Measurements from ENCODE around the gene LIMK2. TPM values are rescaled to one million over a fixed set of nuclear protein-coding genes. Genes with fewer than 3 reads are reported as not detected.
"Not testable (repeated sequence)": the region's sequence is repeated elsewhere in the genome, so short reads cannot be mapped to it uniquely, and the experiment has no call there.

Gene LIMK2
- polyA plus RNA-seq, 1 donor from 2014 or later, result 44.2 TPM

- H3K27ac ChIP-seq (ENCODE audit: low read length); H3K4me3 ChIP-seq (ENCODE audit: low read length); H3F3A ChIP-seq (ENCODE audit: insufficient read depth, low read length, poor library complexity, severe bottlenecking); H3K36me3 ChIP-seq (ENCODE audit: insufficient read depth, low read length); H3K27me3 ChIP-seq (ENCODE audit: insufficient read depth, low read depth, low read length); H3K4me2 ChIP-seq (ENCODE audit: low read length); H4K20me1 ChIP-seq (ENCODE audit: insufficient read depth); H2AFZ ChIP-seq (ENCODE audit: low read depth, low read length); H3K9ac ChIP-seq (ENCODE audit: low read length); H3K9me2 ChIP-seq (ENCODE audit: insufficient read depth, low read length); H3K9me3 ChIP-seq (ENCODE audit: low read length): not testable (repeated sequence)
- H3K79me2 ChIP-seq (replicated peaks; ENCODE audit: insufficient read depth, low read length), result peaks cover 12% of the 10 kb centered on the region
Measured at GRCh38 chr22:31171734-31172133, 40.4 kb upstream of the LIMK2 start.

- Histone ChIP-seq H2AFZ (ENCODE audit: low read depth, low read length) (no peak overlapping the region), H3F3A (ENCODE audit: insufficient read depth, low read length, poor library complexity, severe bottlenecking) (no peaks in the 10 kb centered on the region), H3K79me2 (replicated peaks; ENCODE audit: insufficient read depth, low read length) (peaks cover 4% of the 10 kb centered on the region), H3K9me2 (ENCODE audit: insufficient read depth, low read length) (no peaks in the 10 kb centered on the region), H3K9ac (ENCODE audit: low read length) (no peak overlapping the region), H3K27ac (ENCODE audit: low read length) (no peak overlapping the region), H4K20me1 (ENCODE audit: insufficient read depth) (no peaks in the 10 kb centered on the region), H3K4me2 (ENCODE audit: low read length) (no peak overlapping the region), H3K4me3 (ENCODE audit: low read length) (no peak overlapping the region), H3K27me3 (ENCODE audit: insufficient read depth, low read depth, low read length) (no peaks in the 10 kb centered on the region), H3K9me3 (ENCODE audit: low read length) (no peaks in the 10 kb centered on the region), H3K36me3 (ENCODE audit: insufficient read depth, low read length) (no peaks in the 10 kb centered on the region)
- TF ChIP-seq TAF1 (IDR thresholded peaks at IDR 0.05; ENCODE audit: low read depth), result no peak
- no peak for TF ChIP-seq REST (IDR thresholded peaks at IDR 0.05; ENCODE audit: borderline replicate concordance)
- no peak for TF ChIP-seq EP300 (conservative IDR thresholded peaks at IDR 0.05; ENCODE audit: poor library complexity, severe bottlenecking)
- no peak for TF ChIP-seq CTCF (IDR thresholded peaks at IDR 0.05; ENCODE audit: poor library complexity, severe bottlenecking)
- no peak for TF ChIP-seq RAD21 (conservative IDR thresholded peaks at IDR 0.05)
- TF ChIP-seq MXI1 (conservative IDR thresholded peaks at IDR 0.05; ENCODE audit: poor library complexity, severe bottlenecking), result no peak
- TF ChIP-seq EZH2 (IDR thresholded peaks at IDR 0.05; ENCODE audit: borderline replicate concordance, insufficient read depth, low read length, poor library complexity, severe bottlenecking), result no peak
Measured at GRCh38 chr22:31173386-31174145, 38.5 kb upstream of the LIMK2 start.

- no peaks in the 10 kb centered on the region for H3K9me3 ChIP-seq (ENCODE audit: low read length)
- no peaks in the 10 kb centered on the region for H3K27me3 ChIP-seq (ENCODE audit: insufficient read depth, low read depth, low read length)
- no peaks in the 10 kb centered on the region for H4K20me1 ChIP-seq (ENCODE audit: insufficient read depth)
- no peaks in the 10 kb centered on the region for H3K79me2 ChIP-seq (replicated peaks; ENCODE audit: insufficient read depth, low read length)
- no peak overlapping the region for H3K4me3 ChIP-seq (ENCODE audit: low read length)
- H3K36me3 ChIP-seq (ENCODE audit: insufficient read depth, low read length), result no peaks in the 10 kb centered on the region
- H3K9me2 ChIP-seq (ENCODE audit: insufficient read depth, low read length), result no peaks in the 10 kb centered on the region
- no peak overlapping the region for H3K4me2 ChIP-seq (ENCODE audit: low read length)
- no peak overlapping the region for H3K27ac ChIP-seq (ENCODE audit: low read length)
- no peaks in the 10 kb centered on the region for H3F3A ChIP-seq (ENCODE audit: insufficient read depth, low read length, poor library complexity, severe bottlenecking)
- no peak overlapping the region for H2AFZ ChIP-seq (ENCODE audit: low read depth, low read length)
- H3K9ac ChIP-seq (ENCODE audit: low read length), result no peak overlapping the region
- TF ChIP-seq REST (IDR thresholded peaks at IDR 0.05; ENCODE audit: borderline replicate concordance) (no peak), RAD21 (conservative IDR thresholded peaks at IDR 0.05) (no peak), SMC3 (conservative IDR thresholded peaks at IDR 0.05; ENCODE audit: poor library complexity) (no peak), EP300 (conservative IDR thresholded peaks at IDR 0.05; ENCODE audit: poor library complexity, severe bottlenecking) (no peak), MXI1 (conservative IDR thresholded peaks at IDR 0.05; ENCODE audit: poor library complexity, severe bottlenecking) (no peak), CTCF (IDR thresholded peaks at IDR 0.05; ENCODE audit: poor library complexity, severe bottlenecking) (no peak), TAF1 (IDR thresholded peaks at IDR 0.05; ENCODE audit: low read depth) (no peak), EZH2 (IDR thresholded peaks at IDR 0.05; ENCODE audit: borderline replicate concordance, insufficient read depth, low read length, poor library complexity, severe bottlenecking) (no peak)
Measured at GRCh38 chr22:31176923-31177322, 35.2 kb upstream of the LIMK2 start.

All from neural cell (in vitro differentiated cells).